Measurements from ENCODE around the gene IL4R.
"Not testable (repeated sequence)": the region's sequence is repeated elsewhere in the genome, so short reads cannot be mapped to it uniquely, and the experiment has no call there.

Gene IL4R

DNA sequence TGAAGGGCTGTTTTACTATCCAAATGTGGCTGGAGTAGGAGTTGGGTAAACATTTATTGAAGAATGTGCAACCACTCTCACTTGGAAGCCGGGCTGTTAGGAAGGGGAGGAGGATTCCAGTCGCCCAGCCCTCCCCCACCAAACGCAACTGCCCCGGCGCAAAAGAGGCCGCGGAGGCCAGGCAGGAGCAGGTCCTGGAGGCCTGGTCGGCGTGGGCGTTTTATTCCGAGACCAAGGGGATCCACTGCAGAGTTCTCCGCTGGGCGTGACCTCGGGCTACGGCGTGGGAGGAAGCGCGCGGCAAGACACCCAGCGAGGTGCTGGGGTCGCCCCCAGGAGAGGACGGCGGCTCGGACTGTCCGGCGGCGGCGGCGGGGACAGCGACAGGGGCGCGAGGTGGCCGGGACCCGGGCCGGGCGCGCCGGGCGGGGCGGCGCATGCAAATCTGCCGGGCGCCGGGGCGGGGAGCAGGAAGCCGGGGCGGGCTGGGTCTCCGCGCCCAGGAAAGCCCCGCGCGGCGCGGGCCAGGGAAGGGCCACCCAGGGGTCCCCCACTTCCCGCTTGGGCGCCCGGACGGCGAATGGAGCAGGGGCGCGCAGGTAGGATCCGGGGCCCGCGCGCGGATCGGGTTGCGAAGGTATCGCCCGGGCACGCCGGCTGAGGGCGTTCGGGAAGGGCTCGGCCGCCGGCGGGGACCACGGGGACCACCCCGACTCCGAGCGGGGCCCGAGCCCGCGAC, at the start of gene IL4R:
IL4R (plus strand) TSS at position 553 of the 739 bp plus-strand sequence. CDS start 26,230 bp downstream, outside the sequence.
- in situ Hi-C loops (cut with MboI; ENCODE audit: low sequenced_read_pairs), result no loop called here

- in situ Hi-C loops (cut with MboI; ENCODE audit: low sequenced_read_pairs), result no loop called here
These were observed 49.6 kb upstream of the IL4R start for GRCh38 chr16:27264151-27264550.

- in situ Hi-C loops (cut with MboI; ENCODE audit: low sequenced_read_pairs), result no loop called here
These were observed 47.8 kb upstream of the IL4R start for GRCh38 chr16:27265982-27266381.

DNA sequence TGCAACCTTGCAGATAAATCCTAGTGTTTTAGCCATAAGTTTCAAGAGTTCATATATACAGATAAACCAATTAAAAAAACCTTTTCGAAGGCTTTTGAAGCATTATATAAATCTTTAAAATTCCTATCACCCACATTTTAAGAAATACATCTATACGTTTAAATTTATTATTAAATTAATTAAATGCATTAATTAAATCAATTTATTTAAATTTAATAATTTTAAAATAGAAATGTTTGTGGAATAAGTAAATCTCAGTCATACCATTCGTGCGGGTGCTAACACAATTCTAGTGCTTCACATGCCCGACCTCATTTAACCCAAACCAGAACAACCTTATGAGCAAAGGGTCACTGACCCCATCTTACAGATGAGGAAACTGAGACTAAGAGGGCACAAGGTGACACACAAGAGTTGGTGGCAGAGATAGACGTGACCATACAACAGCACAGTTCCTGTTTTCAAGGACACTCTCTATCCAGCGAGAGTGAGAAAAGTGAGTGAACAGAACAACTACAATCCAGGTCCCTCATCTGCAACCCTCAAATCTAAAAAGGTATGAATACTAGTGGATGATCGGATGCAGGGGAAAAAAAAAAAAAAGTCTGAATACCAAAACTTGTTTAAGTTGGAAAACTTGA, 46.6 kb upstream of the IL4R start:
- in situ Hi-C loops (cut with MboI; ENCODE audit: low sequenced_read_pairs), result no loop called here

DNA sequence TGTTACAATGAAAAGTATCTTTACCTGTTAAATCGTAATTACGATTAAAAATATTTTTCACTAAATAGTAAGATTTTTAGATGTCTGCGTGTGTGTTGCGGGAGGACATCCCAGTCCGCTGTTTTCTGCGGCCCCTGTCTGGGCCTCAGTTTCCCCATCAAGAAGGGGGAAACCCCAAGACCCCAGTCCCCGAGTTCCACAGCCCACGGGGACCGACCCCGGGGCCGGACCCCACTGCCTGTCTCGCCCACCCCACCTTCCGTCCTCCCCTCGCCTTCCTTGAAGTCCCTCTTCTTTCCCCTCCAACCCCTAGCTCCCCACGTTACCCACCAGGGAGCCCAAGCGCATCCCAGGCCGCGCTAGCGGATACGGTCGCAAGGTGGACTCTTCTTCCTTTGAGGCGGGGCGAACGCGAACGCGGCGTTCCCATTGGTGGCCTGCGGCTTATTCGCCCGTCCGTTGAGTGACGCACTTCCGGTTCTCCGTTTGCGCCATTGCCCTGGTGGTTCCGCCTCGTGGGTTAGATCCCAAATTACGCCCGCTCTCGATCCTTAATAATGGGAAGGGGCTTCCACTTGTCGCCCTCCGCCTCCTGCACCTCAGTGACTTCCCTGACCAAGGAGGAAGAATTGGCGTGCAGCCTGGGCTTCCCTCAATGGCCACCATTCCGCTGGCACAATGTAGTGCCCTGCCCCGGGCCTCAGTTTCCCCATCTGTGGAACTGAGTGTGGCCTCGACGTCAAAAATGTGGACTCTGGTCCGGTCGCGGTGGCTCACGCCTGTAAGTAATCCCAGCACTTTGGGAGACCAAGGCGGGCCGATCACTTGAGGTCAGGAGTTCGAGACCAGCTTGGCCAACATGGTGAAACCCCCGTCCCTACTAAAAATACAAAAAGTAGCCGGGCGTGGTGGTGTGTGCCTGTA, 45.1 kb upstream of the IL4R start, which contains the start of gene NSMCE1:
NSMCE1 (minus strand) TSS at position 397 of the 924 bp plus-strand sequence. CDS start 11,202 bp downstream, outside the sequence.
- in situ Hi-C loops (cut with MboI; ENCODE audit: low sequenced_read_pairs), result no loop called here

GRCh38 chr16:27269300-27270150, 44.2 kb upstream of the IL4R start:
- in situ Hi-C loops (cut with MboI; ENCODE audit: low sequenced_read_pairs), result no loop called here

GRCh38 chr16:27270349-27270748, 43.4 kb upstream of the IL4R start:
- in situ Hi-C loops (cut with MboI; ENCODE audit: low sequenced_read_pairs), result no loop called here

- in situ Hi-C loops (cut with MboI; ENCODE audit: low sequenced_read_pairs), result no loop called here
These were observed 41.7 kb upstream of the IL4R start for GRCh38 chr16:27272076-27272475.

GRCh38 chr16:27272697-27273096, 41.1 kb upstream of the IL4R start:
- in situ Hi-C loops (cut with MboI; ENCODE audit: low sequenced_read_pairs), result not testable (repeated sequence)

GRCh38 chr16:27273330-27273669, 40.5 kb upstream of the IL4R start:
- in situ Hi-C loops (cut with MboI; ENCODE audit: low sequenced_read_pairs), result no loop called here

GRCh38 chr16:27273670-27274423, 39.9 kb upstream of the IL4R start:
- in situ Hi-C loops (cut with MboI; ENCODE audit: low sequenced_read_pairs), result no loop called here

GRCh38 chr16:27274424-27274874, 39.3 kb upstream of the IL4R start:
- in situ Hi-C loops (cut with MboI; ENCODE audit: low sequenced_read_pairs), result not testable (repeated sequence)

DNA sequence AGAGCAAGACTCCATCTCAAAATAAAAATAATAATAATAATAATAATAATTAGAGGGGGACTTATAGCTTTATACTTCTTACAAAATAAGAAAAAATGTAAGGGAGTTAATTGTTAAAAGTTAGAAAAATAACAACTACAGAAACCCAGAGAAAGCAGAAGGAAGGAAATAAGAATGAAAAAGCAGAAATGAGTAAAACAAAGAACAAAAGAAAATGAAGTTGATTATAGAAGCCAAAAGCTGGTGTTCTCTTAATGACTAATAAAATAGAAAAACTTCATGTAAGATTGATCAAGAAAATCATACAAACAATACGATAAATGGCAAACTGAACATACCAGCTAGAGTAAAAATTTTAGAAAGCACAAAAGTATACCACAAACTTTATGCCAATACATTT, 38.4 kb upstream of the IL4R start:
- in situ Hi-C loops (cut with MboI; ENCODE audit: low sequenced_read_pairs), result no loop called here

DNA sequence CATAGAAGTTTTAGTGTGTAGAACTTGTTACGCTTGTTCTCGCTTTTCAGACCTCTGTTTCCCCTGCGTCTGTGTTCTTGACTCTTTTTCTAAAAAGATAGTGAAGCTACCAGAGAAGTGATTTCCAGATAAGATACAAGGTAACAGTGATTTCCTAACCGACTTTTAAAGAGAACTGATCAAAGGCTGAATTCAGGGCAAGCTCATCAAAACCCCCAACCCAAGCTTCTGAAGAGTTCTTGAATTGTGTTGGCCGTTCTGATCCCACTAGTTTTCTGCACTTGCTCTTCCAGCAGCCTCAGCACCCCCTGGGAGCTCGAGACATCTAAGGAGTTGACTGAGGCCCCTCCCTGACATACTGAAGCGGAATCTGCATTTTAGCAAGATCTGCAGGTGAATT, 32.5 kb upstream of the IL4R start:
- in situ Hi-C loops (cut with MboI; ENCODE audit: low sequenced_read_pairs), result no loop called here

DNA sequence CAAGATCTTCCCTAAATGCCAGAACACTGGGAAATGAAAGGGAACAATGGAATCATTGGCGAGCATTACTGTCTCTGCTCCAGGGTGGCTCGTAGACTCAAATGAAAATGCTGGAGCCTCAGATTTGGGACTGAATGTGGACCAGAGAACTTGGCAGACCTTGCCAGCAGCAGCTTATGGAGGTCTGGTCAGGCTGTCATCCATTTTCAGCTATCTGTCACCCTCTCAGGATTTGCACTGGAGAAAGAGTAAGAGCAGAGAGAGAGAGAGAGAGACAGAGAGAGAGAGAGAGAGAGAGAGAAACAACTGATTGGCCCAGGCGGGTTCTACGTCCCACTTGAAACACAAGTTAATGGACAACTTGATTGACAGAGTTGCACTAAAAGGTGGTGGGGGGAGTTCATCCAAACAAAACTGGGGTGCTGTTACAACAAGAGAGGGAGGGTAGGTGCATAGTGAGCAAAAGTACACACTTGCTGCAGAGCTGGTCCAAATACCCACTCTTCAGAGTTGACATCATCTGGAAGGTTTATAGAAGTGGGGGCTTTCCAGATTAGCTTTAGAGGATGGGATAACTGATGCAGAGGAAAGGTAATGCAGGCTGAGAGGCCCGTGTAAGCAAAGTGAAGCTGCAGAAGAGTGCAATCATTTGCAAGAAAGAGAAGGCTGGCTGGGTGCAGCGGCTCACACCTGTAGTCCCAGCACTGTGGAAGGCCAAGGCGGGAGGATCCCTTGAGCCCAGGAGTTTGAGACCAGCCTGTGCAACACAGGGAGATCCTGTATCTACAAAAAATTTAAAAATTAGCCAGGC, 28.7 kb upstream of the IL4R start:
- in situ Hi-C loops (cut with MboI; ENCODE audit: low sequenced_read_pairs), result no loop called here

DNA sequence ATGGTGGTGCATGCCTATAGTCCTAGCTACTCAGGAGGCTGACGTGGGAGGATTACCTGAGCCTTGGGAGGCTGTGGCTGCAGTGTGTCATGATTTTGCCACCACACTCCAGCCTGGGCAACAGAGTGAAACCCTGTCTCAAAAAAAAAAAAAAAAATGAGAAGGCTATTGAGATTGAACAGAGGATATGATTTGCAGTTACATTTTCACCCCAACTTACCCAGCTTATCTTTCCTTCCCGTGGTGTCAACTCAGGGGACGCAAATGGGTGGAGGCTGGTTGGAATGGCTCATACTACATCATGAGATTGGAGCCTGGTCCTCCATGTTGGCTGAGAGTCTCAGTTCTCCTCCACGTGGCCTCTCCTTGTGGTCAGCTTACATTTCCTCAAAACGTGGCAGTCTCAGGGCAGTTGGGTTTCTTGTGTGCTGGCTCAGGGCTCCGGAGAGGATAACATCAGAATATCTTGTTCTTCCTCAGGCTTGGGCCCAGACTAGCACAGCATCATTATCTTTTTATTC, 28.0 kb upstream of the IL4R start:
- in situ Hi-C loops (cut with MboI; ENCODE audit: low sequenced_read_pairs), result no loop called here

DNA sequence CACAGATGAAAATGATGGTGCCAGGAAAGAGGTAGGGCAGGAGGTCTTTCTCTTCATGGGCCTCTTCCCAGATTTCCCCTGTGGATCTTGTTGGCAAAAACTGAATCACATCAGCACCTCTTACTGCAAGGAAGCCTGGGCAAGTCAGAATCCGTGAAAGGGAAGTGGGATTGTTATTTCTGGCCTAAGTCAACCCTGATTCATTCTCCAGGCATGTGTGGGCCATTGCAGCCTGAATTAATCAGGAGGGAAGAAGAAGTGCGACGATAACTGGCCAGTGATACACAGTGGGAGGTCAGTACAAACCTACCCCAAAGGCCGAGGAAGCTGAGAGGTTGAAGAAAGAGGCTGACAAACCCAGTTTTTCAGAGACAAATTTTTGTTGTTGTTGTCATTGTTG, 27.3 kb upstream of the IL4R start:
- in situ Hi-C loops (cut with MboI; ENCODE audit: low sequenced_read_pairs), result no loop called here

DNA sequence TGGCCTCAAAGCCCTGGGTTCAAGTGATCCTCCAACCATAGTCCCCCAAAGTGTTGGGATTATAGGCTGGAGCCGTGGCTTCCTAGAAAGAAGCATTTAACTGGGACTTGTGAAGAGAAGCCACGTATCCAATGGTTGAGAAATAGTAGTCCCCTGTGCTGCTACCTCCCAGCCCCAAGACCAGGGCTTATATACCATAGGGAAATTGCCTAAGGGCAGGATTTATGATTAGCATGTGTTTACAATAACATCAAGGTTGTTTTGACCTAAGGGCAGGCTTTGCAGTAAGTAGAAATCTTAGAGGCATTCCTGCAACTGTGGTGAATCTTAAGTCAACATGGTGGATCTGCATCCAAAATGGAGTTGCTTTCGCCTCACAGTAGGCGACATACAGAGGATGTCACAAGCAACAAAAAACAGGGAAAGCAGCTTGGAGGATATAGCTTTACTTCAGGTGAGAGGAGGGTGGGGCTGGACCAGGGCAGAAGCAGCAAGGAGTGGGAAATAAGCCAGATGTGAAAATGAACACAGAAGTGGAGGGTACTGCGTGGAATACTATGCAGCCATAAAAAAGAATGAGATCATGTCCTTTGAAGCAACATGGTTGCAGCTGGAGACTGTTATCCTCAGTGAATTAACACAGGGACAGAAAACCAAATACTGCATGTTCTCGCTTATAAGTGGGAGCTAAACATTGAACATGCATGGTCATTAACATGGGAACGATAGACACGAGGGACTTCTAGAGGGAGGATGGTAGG, 26.5 kb upstream of the IL4R start:
- in situ Hi-C loops (cut with MboI; ENCODE audit: low sequenced_read_pairs), result no loop called here
